Panc1 (cell line): Measurements from ENCODE around the gene NUDT15.

ENCODE experiments used
- TF ChIP-seq, protein P1 (sequence below): fragments of 450-650 bp; IDR thresholded peaks from 2 replicates; pipeline ENCODE4 v1.5.1; 2017; ENCODE audit warnings: mild to moderate bottlenecking
- TF ChIP-seq, protein P2 (sequence below), 2 experiments: IDR thresholded peaks; 2 replicates each; pipeline ENCODE4 v1.6.1; 2011 to 2012; ENCODE audit warnings: low read depth in 2 of 2, control low read depth in 1 of 2, low read length in 1 of 2, mild to moderate bottlenecking in 1 of 2, moderate library complexity in 1 of 2; ENCODE audit not compliant: insufficient read depth in 1 of 2

DNA sequence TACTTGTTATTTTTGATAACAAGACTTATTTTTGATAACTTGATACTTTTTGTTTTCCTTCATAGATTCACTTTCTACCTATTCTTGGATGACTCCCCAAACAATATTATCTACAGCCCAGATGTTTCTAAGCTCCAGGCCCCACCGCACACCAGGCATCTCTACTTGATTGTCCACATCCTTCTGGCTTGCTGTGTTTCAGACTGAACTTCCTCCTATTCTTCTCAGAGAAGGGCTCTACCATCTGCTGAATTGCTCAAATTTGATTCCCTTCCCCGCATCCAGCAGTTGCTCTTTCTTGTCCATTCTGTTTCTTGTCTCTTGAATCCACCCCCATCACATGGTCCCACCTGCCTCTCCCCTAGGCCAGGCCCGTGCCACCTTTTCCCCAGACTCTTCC, 13.0 kb downstream of the NUDT15 start:
- TF ChIP-seq, protein P1, sequence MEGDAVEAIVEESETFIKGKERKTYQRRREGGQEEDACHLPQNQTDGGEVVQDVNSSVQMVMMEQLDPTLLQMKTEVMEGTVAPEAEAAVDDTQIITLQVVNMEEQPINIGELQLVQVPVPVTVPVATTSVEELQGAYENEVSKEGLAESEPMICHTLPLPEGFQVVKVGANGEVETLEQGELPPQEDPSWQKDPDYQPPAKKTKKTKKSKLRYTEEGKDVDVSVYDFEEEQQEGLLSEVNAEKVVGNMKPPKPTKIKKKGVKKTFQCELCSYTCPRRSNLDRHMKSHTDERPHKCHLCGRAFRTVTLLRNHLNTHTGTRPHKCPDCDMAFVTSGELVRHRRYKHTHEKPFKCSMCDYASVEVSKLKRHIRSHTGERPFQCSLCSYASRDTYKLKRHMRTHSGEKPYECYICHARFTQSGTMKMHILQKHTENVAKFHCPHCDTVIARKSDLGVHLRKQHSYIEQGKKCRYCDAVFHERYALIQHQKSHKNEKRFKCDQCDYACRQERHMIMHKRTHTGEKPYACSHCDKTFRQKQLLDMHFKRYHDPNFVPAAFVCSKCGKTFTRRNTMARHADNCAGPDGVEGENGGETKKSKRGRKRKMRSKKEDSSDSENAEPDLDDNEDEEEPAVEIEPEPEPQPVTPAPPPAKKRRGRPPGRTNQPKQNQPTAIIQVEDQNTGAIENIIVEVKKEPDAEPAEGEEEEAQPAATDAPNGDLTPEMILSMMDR = no peak
- TF ChIP-seq, protein P2, sequence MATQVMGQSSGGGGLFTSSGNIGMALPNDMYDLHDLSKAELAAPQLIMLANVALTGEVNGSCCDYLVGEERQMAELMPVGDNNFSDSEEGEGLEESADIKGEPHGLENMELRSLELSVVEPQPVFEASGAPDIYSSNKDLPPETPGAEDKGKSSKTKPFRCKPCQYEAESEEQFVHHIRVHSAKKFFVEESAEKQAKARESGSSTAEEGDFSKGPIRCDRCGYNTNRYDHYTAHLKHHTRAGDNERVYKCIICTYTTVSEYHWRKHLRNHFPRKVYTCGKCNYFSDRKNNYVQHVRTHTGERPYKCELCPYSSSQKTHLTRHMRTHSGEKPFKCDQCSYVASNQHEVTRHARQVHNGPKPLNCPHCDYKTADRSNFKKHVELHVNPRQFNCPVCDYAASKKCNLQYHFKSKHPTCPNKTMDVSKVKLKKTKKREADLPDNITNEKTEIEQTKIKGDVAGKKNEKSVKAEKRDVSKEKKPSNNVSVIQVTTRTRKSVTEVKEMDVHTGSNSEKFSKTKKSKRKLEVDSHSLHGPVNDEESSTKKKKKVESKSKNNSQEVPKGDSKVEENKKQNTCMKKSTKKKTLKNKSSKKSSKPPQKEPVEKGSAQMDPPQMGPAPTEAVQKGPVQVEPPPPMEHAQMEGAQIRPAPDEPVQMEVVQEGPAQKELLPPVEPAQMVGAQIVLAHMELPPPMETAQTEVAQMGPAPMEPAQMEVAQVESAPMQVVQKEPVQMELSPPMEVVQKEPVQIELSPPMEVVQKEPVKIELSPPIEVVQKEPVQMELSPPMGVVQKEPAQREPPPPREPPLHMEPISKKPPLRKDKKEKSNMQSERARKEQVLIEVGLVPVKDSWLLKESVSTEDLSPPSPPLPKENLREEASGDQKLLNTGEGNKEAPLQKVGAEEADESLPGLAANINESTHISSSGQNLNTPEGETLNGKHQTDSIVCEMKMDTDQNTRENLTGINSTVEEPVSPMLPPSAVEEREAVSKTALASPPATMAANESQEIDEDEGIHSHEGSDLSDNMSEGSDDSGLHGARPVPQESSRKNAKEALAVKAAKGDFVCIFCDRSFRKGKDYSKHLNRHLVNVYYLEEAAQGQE (IDR thresholded peaks at IDR 0.05; ENCODE audit: insufficient read depth in 1 of 2, low read depth in 2 of 2, low read length in 1 of 2) = no peak
